Stimulated activated CD4-positive, alpha-beta T cell treated with anti-CD3 and anti-CD28 coated beads, Interleukin-2, amount 100 ng/mL, for 24 hours (primary cell): ENCODE measurements around the gene PDE6A.

Source experiments
- DNase-seq, 2 donors: peaks; one replicate each; pipeline ENCODE4 v3.0.0-alpha.2; 2020

Gene PDE6A

GRCh38 chr5:149944666-149945065, at the start of gene PDE6A:
PDE6A (minus strand) TSS chr5:149944793; CDS start chr5:149944673, 120 bp downstream.
- no peak for DNase-seq

- no peak for DNase-seq
Measured at GRCh38 chr5:149993471-149993870, 48.9 kb upstream of the PDE6A start.

- DNase-seq, result peak; percentile 70 to 72
Measured at GRCh38 chr5:149990518-149991376, 46.2 kb upstream of the PDE6A start.

DNA sequence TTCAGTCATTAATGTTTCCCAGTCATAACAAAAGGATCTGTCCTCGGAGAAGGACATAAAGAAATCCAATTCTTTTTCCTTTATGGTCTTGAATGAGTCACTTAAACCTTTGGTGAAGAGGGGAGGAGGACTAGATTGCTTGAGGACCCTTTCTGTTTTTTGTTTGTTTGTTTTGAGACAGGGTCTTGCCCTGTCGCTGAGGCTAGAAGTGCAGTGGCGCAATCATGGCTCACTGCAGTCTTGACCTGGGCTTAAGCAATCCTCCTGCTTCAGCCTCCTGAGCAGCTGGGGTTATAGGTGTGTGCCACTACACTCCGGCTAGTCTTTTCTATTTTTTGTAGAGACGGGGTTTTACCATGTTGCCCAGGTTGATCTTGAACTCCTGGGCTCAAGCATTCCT, 43.5 kb upstream of the PDE6A start:
- DNase-seq, result no peak

DNA sequence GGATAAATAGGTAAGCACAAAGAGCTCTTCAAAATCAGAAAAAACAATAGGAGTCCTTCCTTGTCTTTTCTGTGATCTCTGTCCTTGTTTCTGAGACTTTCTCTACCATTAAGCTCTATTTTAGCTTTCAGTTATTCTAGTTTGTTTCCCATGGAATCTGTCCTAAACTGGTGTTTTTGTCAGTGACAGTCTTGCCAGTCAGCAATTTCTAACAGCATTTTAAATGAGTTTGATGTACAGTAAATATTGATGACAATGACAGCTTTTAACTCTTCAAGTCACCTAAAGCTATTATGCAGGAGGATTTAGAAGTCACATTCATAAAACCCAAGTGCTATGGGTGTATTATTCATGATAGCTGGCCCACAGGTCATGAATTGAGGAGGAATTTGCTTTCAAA, 37.9 kb upstream of the PDE6A start:
- DNase-seq, result no peak

- no peak for DNase-seq
Measured at GRCh38 chr5:149981206-149981605, 36.6 kb upstream of the PDE6A start.

GRCh38 chr5:149979896-149980295, 35.3 kb upstream of the PDE6A start:
- no peak for DNase-seq

DNA sequence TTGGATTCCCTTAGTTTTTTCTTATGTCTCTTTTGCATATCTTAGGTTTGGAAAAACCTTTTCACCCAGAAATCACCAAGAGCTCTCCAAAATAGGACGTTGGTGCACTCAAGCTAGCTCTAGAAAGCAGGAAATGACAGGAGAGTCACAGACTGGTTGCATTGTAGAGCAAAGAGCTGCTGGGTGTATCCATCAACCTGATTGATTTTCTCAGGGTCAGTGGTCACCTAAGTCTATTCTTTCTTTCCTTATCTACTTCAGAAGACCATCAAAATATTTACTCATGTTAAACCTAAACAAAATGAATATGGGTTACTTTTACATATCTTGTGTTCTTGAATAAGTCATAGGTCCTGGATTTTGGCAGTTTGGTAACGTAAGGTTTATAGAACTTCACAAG, 30.8 kb upstream of the PDE6A start:
- DNase-seq, result no peak

- no peak for DNase-seq
Measured at GRCh38 chr5:149969181-149969930, 24.8 kb upstream of the PDE6A start.

- DNase-seq, result no peak
Measured at GRCh38 chr5:149966946-149967345, 22.4 kb upstream of the PDE6A start.

- DNase-seq, result no peak
Measured at GRCh38 chr5:149963729-149964128, 19.1 kb upstream of the PDE6A start.

DNA sequence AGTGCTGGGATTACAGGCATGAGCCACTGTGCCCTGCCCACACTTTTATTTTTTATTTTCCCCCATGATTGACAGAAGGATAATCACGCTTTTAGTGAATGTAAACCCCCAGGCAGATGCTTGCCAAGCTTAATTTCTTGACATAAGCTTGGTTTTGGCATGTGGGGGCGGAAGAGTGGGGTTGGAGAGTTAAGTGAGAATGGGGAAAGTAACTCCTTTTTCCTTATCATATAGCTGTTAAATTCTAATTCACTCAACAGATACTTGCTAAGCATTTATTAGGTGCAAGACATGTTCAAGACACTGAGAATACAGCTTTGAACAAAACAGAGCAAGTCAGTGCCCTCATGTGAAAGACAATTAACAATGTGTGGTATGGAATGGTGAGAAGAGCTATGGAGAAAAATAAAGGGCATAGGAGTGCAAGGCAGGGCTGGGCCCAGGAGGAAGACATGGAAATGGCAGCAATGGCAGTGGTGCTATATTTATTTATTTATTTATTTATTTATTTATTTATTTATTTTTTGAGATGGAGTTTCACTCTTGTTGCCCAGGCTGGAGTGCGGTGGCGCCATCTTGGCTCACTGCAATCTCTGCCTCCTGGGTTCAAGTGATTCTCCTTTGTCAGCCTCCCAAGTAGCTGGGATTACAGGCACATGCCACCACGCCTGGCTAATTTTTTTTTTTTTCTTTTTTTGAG, 18.2 kb upstream of the PDE6A start:
- DNase-seq, result no peak

GRCh38 chr5:149961957-149962409, 17.4 kb upstream of the PDE6A start:
- DNase-seq, result no peak

DNA sequence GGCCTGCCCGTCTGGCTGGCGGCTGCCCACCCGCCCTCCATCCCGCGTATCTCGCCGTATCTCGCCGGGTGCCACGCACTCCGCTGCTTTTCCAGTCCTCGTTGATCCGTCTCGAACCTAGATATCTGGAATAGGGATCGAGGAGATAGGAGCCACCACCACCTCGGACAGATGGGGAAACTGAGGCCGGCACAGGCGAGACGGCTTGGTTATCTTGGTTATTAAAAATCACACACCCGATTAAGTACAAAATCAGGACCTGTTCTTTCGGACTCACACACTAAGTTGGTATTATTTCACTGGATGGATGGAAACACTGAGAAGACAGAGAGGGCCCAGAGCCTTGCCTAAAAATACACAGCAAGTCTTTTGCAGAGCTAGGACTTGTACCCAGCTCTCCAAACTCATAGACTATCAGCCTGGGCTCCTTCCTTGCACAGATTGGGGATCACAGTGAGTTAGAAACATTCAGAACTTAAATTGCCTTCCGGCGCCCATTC, 16.6 kb upstream of the PDE6A start:
- no peak for DNase-seq

- peak; percentile 94 for DNase-seq
Measured at GRCh38 chr5:149960272-149961185, 15.9 kb upstream of the PDE6A start, which contains the start of gene SLC26A2. SLC26A2 (plus strand) TSS chr5:149960758; CDS start chr5:149977653, 16,895 bp downstream.

DNA sequence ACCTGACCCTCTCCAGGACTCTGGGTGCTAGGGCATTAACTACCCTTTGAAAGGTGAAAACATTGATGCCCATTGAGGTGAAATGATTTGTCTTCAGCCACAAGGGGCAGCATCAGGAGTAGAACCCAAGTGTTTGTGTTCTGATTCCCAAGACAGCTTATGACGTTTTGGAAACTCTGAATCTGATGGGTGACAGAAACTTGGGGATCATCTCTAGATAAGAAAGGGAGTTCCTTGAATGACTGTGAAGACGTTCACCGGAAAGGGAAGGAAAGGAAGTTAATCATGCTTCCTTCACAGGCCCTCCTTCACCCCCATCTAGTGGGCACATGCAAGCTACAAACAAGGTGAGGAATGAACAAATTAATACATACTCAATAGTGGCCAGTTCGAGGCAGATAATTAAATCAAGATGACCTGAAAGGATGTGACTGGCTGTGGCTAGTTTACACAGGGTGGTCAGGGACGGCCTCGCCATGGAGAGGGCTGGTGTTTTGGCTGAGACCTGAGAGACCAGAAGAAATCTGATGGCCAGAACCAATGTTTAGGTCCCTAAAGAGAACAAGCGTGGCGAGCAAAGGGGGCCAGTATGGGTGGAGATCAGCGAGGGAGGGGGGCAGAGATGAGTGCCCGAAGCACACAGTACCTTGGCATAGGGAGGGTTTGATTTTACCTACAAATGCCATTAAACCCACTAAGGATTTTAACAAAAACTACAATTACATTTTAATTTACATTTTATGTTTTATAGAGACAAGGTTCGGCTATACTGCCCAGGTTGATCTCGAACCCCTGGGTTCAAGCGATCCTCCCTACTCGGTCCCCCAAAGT, 15.0 kb upstream of the PDE6A start:
- peak; percentile 31 to 58 for DNase-seq

- DNase-seq, result no peak
Measured at GRCh38 chr5:149957855-149958254, 13.3 kb upstream of the PDE6A start.

GRCh38 chr5:149956685-149957084, 12.1 kb upstream of the PDE6A start:
- DNase-seq, result no peak

DNA sequence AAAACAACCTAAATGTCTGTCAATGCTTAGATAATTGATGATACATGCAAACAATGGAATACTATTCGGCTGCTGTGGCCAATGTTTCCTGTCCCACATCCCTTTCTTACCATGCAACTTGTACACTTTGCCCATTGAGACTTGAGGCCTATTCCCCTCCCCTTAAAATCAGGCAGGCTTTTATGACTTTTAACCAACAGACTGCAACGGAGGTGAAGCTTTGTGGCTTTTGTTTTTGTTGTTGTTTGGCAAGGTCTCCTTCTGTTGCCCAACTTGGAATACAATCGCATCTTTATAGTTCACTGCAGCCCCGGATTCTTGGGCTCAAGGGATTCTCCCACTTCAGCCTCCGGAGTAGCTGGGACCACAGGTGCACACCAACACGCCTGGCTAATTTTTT, 10.2 kb upstream of the PDE6A start:
- no peak for DNase-seq

GRCh38 chr5:149953436-149954121, 9.0 kb upstream of the PDE6A start:
- no peak for DNase-seq
